Measurements from ENCODE around the gene FOXN1.

FOXN1 gene

DNA sequence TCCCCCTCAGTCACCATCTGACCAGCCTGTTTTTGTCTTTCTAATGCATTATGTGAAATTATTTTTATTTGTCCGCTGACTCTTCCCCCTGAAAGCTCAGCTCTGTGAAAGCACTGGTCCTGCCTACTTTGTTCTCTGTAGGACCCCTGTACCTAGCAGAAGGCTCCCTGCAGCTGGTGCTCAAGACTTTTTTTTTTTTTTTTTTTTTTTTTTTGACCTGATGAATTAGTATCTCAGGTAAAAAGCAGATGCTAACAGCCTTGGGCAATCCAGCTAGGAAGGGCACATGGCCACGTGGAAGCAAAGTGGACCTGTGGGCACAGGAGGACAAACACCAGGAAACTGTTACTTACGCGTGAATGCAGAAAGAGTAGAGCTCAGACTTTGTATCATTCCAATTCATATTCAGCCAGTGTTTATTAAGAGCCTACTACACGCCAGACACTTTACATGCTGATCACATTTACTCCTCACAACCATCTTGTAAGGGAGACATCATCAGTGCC, 46.9 kb downstream of the FOXN1 start:
- in situ Hi-C loops (cut with MboI; ENCODE audit: low sequenced_read_pairs, unreplicated experiment): no loop called here
- DNase-seq (ENCODE audit: low spot score): no peak
- TF ChIP-seq, protein P1, sequence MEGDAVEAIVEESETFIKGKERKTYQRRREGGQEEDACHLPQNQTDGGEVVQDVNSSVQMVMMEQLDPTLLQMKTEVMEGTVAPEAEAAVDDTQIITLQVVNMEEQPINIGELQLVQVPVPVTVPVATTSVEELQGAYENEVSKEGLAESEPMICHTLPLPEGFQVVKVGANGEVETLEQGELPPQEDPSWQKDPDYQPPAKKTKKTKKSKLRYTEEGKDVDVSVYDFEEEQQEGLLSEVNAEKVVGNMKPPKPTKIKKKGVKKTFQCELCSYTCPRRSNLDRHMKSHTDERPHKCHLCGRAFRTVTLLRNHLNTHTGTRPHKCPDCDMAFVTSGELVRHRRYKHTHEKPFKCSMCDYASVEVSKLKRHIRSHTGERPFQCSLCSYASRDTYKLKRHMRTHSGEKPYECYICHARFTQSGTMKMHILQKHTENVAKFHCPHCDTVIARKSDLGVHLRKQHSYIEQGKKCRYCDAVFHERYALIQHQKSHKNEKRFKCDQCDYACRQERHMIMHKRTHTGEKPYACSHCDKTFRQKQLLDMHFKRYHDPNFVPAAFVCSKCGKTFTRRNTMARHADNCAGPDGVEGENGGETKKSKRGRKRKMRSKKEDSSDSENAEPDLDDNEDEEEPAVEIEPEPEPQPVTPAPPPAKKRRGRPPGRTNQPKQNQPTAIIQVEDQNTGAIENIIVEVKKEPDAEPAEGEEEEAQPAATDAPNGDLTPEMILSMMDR (IDR thresholded peaks at IDR 0.05; ENCODE audit: borderline replicate concordance, control extremely low read depth, extremely low read depth, insufficient read depth, missing control alignments): no peak

DNA sequence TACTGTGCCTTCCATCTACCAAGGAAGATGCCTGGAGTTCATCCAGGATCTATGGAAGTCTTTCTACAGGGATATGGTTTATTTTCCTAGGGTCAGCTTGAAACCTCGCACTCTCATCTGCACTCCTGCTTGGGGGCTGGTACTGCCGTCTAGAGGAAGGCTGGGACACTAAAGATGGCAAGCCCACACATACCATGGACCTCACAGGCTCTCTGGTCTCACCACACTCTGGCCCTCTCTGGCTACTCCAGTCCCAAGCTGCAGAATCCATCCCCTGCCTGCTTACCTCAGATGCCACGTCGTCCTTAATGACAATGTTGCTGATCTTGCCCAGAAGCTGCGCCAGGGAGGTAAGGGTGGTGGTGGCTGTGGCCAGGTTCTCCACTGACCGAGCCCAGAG, 48.4 kb downstream of the FOXN1 start:
- DNase-seq (ENCODE audit: low spot score): no peak
- in situ Hi-C loops (cut with MboI; ENCODE audit: low sequenced_read_pairs, unreplicated experiment): no loop called here
- TF ChIP-seq, protein P1 (IDR thresholded peaks at IDR 0.05; ENCODE audit: borderline replicate concordance, control extremely low read depth, extremely low read depth, insufficient read depth, missing control alignments): peak; percentile 30

DNA sequence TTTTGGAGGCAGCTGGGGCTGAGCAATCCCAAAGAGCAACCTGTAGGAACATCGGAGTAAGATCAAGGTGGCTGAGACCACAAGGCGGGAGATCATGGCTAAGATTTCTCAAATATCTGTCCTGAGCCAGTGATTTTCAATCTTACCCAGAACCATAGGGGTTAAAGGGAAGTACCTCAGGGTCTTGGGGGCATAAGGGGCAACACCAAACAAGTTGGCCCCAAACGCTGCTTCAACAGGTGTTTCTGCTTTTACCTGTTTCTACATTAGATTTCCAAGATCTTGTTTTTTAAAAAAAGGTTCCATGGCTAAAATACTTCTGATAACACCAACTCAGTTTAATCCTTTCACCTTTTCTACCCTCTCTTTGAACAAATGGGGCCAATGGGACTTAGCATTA, 48.9 kb downstream of the FOXN1 start:
- in situ Hi-C loops (cut with MboI; ENCODE audit: low sequenced_read_pairs, unreplicated experiment): no loop called here
- no peak for DNase-seq (ENCODE audit: low spot score)

DNA sequence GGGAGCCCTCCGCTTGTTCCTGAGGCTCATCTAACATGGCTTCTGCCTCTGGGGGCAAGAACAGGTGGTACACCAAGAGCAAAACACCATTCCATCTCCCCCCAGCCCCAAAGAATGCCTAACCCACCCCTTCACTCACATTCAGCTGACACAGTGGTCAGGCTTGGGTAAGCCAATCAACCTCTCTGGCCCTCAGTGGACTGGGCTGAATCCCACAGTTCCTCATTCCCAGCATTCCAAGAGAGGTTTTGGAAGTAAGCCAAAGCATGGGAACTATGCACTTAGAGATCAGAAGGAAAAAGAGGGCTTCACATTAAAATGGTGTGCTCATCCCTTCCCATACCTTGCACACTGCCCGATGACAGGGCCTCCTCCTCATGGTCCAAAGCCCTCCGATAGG, 57.3 kb downstream of the FOXN1 start:
- in situ Hi-C loops (cut with MboI; ENCODE audit: low sequenced_read_pairs, unreplicated experiment): no loop called here
- DNase-seq (ENCODE audit: low spot score): no peak
- TF ChIP-seq, protein P1 (IDR thresholded peaks at IDR 0.05; ENCODE audit: borderline replicate concordance, control extremely low read depth, extremely low read depth, insufficient read depth, missing control alignments): no peak

More for the DNA sequence above, 48.9 kb downstream of the FOXN1 start:
- TF ChIP-seq, protein P1 (IDR thresholded peaks at IDR 0.05; ENCODE audit: borderline replicate concordance, control extremely low read depth, extremely low read depth, insufficient read depth, missing control alignments): no peak

DNA sequence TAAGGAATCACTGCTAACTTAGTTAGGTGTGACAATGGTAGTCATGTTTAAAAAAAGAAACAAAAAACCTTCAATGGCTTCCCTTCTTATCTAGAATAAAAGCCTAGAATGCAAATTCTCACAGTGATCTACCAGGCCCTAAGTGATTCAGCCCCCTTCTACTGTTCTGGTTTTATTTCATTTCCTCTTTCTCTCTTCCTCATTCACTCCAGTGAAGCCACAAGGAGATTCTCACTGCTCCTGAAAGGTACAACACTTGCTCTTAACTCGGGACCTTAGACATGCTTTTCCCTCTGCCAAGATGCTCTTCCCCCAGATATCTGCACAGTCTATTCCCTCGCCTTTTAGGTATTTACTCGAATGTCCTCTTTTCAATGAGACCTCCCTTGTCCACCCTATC, 61.5 kb downstream of the FOXN1 start:
- in situ Hi-C loops (cut with MboI; ENCODE audit: low sequenced_read_pairs, unreplicated experiment): no loop called here
- peak; percentile 68 for DNase-seq (ENCODE audit: low spot score)
- TF ChIP-seq, protein P1 (IDR thresholded peaks at IDR 0.05; ENCODE audit: borderline replicate concordance, control extremely low read depth, extremely low read depth, insufficient read depth, missing control alignments): no peak

DNA sequence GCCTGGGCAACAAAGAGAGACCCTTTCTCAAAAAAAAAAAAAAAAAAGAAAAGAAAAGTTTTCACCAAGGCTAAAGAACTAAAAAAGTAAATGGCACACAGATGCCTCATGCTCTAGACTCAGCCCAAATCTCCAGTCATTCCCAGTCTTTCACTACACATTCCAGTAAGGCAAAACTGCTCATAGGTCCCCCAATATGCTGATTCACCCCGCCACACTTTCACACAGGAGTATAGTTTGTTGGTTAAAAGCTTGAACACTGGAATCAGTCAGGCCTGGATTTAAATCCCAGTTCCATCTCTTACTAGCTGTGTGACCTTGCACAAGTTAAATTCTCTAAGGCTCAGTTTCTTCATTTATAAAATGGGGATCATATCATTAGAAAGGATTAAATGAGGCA, 63.3 kb downstream of the FOXN1 start:
- no peak for DNase-seq (ENCODE audit: low spot score)
- TF ChIP-seq, protein P1 (IDR thresholded peaks at IDR 0.05; ENCODE audit: borderline replicate concordance, control extremely low read depth, extremely low read depth, insufficient read depth, missing control alignments): no peak
- in situ Hi-C loops (cut with MboI; ENCODE audit: low sequenced_read_pairs, unreplicated experiment): no loop called here
